Neural cell (in vitro differentiated cells): ENCODE measurements around the gene STX10. TPM values are rescaled to one million over a fixed set of nuclear protein-coding genes. Genes with fewer than 3 reads are reported as not detected.
A peak's percentile ranks its signal among the peaks of the same experiment; 100 is the strongest.

ENCODE experiments used
- H2AFZ ChIP-seq: fragments of 200-600, 300-800 bp; sonication (generic), shearing (Covaris generic); 2 replicates; pipeline ENCODE4 v1.6.0; 2014; ENCODE audit warnings: low read depth, mild to moderate bottlenecking, antibody characterized with exemption, low read length, moderate library complexity
- H3F3A ChIP-seq: fragments of 200-600 bp; shearing (Covaris generic); 2 replicates; pipeline ENCODE4 v1.6.1; 2016; ENCODE audit warnings: mild to moderate bottlenecking, moderate library complexity, mixed read lengths, antibody characterized with exemption, low read length; ENCODE audit not compliant: insufficient read depth, poor library complexity, severe bottlenecking
- H3K27ac ChIP-seq: fragments of 200-600, 300-800 bp; sonication (generic), shearing (Covaris generic); 2 replicates; pipeline ENCODE4 v1.5.1; 2014; ENCODE audit warnings: mild to moderate bottlenecking, low read length, moderate library complexity
- H3K27me3 ChIP-seq: fragments of 300-800, 200-600 bp; sonication (generic), shearing (Covaris generic); 2 replicates; pipeline ENCODE4 v1.6.0; 2014; ENCODE audit warnings: mild to moderate bottlenecking, low read depth, low read length, moderate library complexity; ENCODE audit not compliant: insufficient read depth
- H3K36me3 ChIP-seq: fragments of 300-800, 200-600 bp; sonication (generic), shearing (Covaris generic); 2 replicates; pipeline ENCODE4 v1.5.1; 2014; ENCODE audit warnings: mild to moderate bottlenecking, antibody characterized with exemption, low read length, moderate library complexity; ENCODE audit not compliant: insufficient read depth
- H3K4me2 ChIP-seq: fragments of 300-800, 200-600 bp; sonication (generic), shearing (Covaris generic); 2 replicates; pipeline ENCODE4 v1.6.0; 2014; ENCODE audit warnings: mild to moderate bottlenecking, low read length
- H3K4me3 ChIP-seq: fragments of 300-800, 200-600 bp; sonication (generic), shearing (Covaris generic); 2 replicates; pipeline ENCODE4 v1.5.1; 2014; ENCODE audit warnings: mild to moderate bottlenecking, low read length, moderate library complexity
- H3K79me2 ChIP-seq: fragments of 200-600 bp; shearing (Covaris generic); replicated peaks from 2 replicates; pipeline ENCODE4 v1.6.0; 2014; ENCODE audit warnings: mild to moderate bottlenecking, low read length, moderate library complexity; ENCODE audit not compliant: insufficient read depth
- H3K9ac ChIP-seq: fragments of 300-800, 200-600 bp; sonication (generic), shearing (Covaris generic); 2 replicates; pipeline ENCODE4 v1.6.1; 2016; ENCODE audit warnings: mild to moderate bottlenecking, low read length, mixed read lengths
- H3K9me2 ChIP-seq: fragments of 200-600 bp; shearing (Covaris generic); 2 replicates; pipeline ENCODE4 v1.6.1; 2016; ENCODE audit warnings: mild to moderate bottlenecking, low read length, mixed read lengths; ENCODE audit not compliant: insufficient read depth
- H3K9me3 ChIP-seq: fragments of 200-600, 300-800 bp; sonication (generic), shearing (Covaris generic); 2 replicates; pipeline ENCODE4 v1.6.1; 2016; ENCODE audit warnings: mild to moderate bottlenecking, mixed run types, low read length, moderate library complexity, mixed read lengths
- H4K20me1 ChIP-seq: fragments of 200-600 bp; shearing (Covaris generic); 2 replicates; pipeline ENCODE4 v1.6.1; 2016; ENCODE audit warnings: mild to moderate bottlenecking, mixed run types; ENCODE audit not compliant: insufficient read depth
- EP300 ChIP-seq: fragments of 450-650 bp; conservative IDR thresholded peaks from 2 replicates; pipeline ENCODE4 v1.6.1; 2014; ENCODE audit warnings: antibody characterized with exemption, mild to moderate bottlenecking, moderate library complexity; ENCODE audit not compliant: poor library complexity, severe bottlenecking
- EZH2 ChIP-seq: fragments of 200-600, 300-800 bp; shearing (Covaris generic), sonication (generic); IDR thresholded peaks from 2 replicates; pipeline ENCODE4 v1.6.1; 2014; ENCODE audit warnings: antibody characterized with exemption, low read length, borderline replicate concordance, mild to moderate bottlenecking; ENCODE audit not compliant: insufficient read depth, poor library complexity, severe bottlenecking
- MXI1 ChIP-seq: fragments of 450-650 bp; conservative IDR thresholded peaks from 2 replicates; pipeline ENCODE4 v1.6.1; 2014; ENCODE audit warnings: antibody characterized with exemption, mild to moderate bottlenecking; ENCODE audit not compliant: poor library complexity, severe bottlenecking
- POLR2AphosphoS5 ChIP-seq: IDR thresholded peaks from 2 replicates; pipeline ENCODE4 v1.6.1; 2012
- RAD21 ChIP-seq: fragments of 450-650 bp; conservative IDR thresholded peaks from 2 replicates; pipeline ENCODE4 v1.6.1; 2014; ENCODE audit warnings: antibody characterized with exemption, mild to moderate bottlenecking, moderate library complexity
- SMC3 ChIP-seq: fragments of 450-650 bp; conservative IDR thresholded peaks from 2 replicates; pipeline ENCODE4 v1.6.1; 2014; ENCODE audit warnings: antibody characterized with exemption, mild to moderate bottlenecking, moderate library complexity; ENCODE audit not compliant: poor library complexity
- TAF1 ChIP-seq: IDR thresholded peaks from 2 replicates; pipeline ENCODE4 v1.6.1; 2012; ENCODE audit warnings: low read depth
- polyA plus RNA-seq: library from polyadenylated mRNA; depleted of rRNA; stranded (reverse); fragments of >200 nt; gene quantifications from 2 replicates; pipeline ENCODE4 v1.2.3, GENCODE V29; 2014
- TF ChIP-seq, protein P1 (sequence below): fragments of 450-650 bp; IDR thresholded peaks from 2 replicates; pipeline ENCODE4 v1.5.1; 2014; ENCODE audit warnings: antibody characterized with exemption, mild to moderate bottlenecking, moderate library complexity; ENCODE audit not compliant: poor library complexity, severe bottlenecking
- TF ChIP-seq, protein P2 (sequence below): IDR thresholded peaks from 2 replicates; pipeline ENCODE4 v1.6.1; 2012; ENCODE audit warnings: borderline replicate concordance

STX10 gene
- polyA plus RNA-seq, 1 donor from 2014 or later, result 157 TPM

- Histone ChIP-seq H3K27me3 (peaks cover 16% of the 10 kb centered on the region), H3F3A (no peaks in the 10 kb centered on the region), H3K4me3 (peak overlapping the region; percentile 97), H3K4me2 (no peak overlapping the region), H2AFZ (no peak overlapping the region), H3K36me3 (no peaks in the 10 kb centered on the region), H3K9me2 (no peaks in the 10 kb centered on the region), H3K27ac (no peak overlapping the region), H4K20me1 (no peaks in the 10 kb centered on the region), H3K79me2 (no peaks in the 10 kb centered on the region), H3K9ac (peak overlapping the region; percentile 92), H3K9me3 (no peaks in the 10 kb centered on the region)
- no peak for TF ChIP-seq POLR2AphosphoS5
- TF ChIP-seq SMC3, result no peak
- no peak for TF ChIP-seq EP300
- no peak for TF ChIP-seq MXI1
- no peak for TF ChIP-seq EZH2
- TF ChIP-seq TAF1, result no peak
- TF ChIP-seq, protein P1, sequence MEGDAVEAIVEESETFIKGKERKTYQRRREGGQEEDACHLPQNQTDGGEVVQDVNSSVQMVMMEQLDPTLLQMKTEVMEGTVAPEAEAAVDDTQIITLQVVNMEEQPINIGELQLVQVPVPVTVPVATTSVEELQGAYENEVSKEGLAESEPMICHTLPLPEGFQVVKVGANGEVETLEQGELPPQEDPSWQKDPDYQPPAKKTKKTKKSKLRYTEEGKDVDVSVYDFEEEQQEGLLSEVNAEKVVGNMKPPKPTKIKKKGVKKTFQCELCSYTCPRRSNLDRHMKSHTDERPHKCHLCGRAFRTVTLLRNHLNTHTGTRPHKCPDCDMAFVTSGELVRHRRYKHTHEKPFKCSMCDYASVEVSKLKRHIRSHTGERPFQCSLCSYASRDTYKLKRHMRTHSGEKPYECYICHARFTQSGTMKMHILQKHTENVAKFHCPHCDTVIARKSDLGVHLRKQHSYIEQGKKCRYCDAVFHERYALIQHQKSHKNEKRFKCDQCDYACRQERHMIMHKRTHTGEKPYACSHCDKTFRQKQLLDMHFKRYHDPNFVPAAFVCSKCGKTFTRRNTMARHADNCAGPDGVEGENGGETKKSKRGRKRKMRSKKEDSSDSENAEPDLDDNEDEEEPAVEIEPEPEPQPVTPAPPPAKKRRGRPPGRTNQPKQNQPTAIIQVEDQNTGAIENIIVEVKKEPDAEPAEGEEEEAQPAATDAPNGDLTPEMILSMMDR, result no peak
- TF ChIP-seq, protein P2, sequence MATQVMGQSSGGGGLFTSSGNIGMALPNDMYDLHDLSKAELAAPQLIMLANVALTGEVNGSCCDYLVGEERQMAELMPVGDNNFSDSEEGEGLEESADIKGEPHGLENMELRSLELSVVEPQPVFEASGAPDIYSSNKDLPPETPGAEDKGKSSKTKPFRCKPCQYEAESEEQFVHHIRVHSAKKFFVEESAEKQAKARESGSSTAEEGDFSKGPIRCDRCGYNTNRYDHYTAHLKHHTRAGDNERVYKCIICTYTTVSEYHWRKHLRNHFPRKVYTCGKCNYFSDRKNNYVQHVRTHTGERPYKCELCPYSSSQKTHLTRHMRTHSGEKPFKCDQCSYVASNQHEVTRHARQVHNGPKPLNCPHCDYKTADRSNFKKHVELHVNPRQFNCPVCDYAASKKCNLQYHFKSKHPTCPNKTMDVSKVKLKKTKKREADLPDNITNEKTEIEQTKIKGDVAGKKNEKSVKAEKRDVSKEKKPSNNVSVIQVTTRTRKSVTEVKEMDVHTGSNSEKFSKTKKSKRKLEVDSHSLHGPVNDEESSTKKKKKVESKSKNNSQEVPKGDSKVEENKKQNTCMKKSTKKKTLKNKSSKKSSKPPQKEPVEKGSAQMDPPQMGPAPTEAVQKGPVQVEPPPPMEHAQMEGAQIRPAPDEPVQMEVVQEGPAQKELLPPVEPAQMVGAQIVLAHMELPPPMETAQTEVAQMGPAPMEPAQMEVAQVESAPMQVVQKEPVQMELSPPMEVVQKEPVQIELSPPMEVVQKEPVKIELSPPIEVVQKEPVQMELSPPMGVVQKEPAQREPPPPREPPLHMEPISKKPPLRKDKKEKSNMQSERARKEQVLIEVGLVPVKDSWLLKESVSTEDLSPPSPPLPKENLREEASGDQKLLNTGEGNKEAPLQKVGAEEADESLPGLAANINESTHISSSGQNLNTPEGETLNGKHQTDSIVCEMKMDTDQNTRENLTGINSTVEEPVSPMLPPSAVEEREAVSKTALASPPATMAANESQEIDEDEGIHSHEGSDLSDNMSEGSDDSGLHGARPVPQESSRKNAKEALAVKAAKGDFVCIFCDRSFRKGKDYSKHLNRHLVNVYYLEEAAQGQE, result no peak
- no peak for TF ChIP-seq RAD21
Observed at GRCh38 chr19:13154911-13155471, 4.8 kb upstream of the STX10 start.

DNA sequence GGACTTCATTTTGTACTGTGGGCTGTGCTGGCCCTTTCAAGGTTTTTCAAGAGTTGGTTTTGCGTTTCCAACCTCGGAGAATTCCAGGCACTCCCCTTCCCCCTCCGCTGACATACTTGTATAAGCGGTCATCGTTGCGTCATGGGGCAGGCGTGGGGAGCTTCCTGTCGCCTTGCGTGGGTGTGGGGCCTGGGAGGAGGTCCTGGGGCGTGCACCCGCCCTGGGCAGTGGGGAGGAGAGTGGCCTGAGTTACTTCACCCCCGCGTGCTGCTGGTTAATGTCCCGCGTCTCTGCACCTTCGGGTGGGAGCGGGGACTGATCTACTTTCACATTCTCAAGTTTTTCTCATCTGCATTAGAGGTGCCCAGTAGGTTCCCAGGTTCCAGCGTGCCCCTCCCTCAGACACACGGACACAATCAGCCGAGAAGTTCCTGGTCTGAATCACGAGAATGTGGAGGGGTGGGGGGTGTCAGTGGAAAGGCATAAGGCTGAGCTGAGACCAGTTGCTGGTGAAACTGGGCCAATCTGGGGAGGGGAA, 4.1 kb upstream of the STX10 start:
- Histone ChIP-seq H3K9me3 (no peaks in the 10 kb centered on the region), H3K4me3 (peak overlapping the region; percentile 97), H3F3A (no peaks in the 10 kb centered on the region), H4K20me1 (no peaks in the 10 kb centered on the region), H3K27ac (no peak overlapping the region), H3K4me2 (peak overlapping the region; percentile 36), H3K79me2 (no peaks in the 10 kb centered on the region), H3K9ac (peak overlapping the region; percentile 92), H3K27me3 (peaks cover 16% of the 10 kb centered on the region), H3K9me2 (no peaks in the 10 kb centered on the region), H3K36me3 (no peaks in the 10 kb centered on the region), H2AFZ (no peak overlapping the region)
- TF ChIP-seq, protein P1, result no peak
- peak; percentile 22 for TF ChIP-seq POLR2AphosphoS5
- TF ChIP-seq, protein P2, result no peak
